GM11168 (cell line): ENCODE results near the gene BTF3L4.
"Not testable (repeated sequence)": the region's sequence is repeated elsewhere in the genome, so short reads cannot be mapped to it uniquely, and the experiment has no call there.

ENCODE experiments used
- in situ Hi-C: fragments of 300-500 bp; cut with MboI; formaldehyde crosslinking; loops from one replicate; pipeline ENCODE4 v1.12.0; 2022; ENCODE audit warnings: low sequenced_read_pairs; ENCODE audit not compliant: unreplicated experiment

The BTF3L4 gene

GRCh38 chr1:52054496-52055065 lies 1.5 kb upstream of the BTF3L4 start:
- in situ Hi-C loops, result no loop called here

- in situ Hi-C loops, result no loop called here
These were observed 829 bp upstream of the BTF3L4 start, which contains the start of gene TXNDC12 for GRCh38 chr1:52055066-52055865. Gene TXNDC12 (minus strand): TSS chr1:52055191. CDS start chr1:52055096, 95 bp downstream.

GRCh38 chr1:52055866-52056162 lies 281 bp upstream of the BTF3L4 start:
- in situ Hi-C loops, result no loop called here

DNA sequence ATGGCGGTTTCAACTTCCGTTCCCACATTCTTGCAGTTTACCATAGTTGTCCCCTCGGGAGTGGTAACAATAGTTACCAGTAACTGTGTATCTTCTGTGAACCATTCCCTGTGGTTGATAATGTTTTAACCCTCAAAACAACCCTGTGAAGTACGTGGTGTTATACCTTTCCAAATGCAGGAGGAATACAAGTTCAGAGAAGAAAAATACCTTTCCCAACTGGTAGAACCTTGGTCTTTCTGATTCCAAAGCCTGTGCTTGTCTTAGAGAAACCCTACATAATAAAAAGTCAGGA lies 789 bp downstream of the BTF3L4 start:
- in situ Hi-C loops, result no loop called here

DNA sequence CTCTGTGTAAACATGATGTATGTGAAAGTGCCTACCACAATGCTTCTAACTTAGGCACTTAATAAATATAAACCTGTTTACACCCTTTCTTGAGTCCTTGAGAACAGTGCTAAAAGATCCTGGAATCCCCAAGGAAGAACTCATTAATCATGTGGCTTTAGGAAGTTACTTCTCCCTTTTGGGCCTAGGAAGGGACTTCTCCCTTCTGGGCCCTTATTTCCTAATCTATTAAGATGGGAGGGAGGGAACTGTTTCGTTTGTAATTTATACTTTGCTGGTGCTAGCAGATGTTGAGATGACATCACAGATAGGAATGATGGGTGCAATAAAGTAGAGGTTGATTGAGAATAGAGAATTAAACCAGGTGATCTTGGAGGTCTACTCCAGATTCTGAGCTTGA lies 1.2 kb downstream of the BTF3L4 start:
- in situ Hi-C loops, result no loop called here

- in situ Hi-C loops, result no loop called here
These were observed 1.9 kb downstream of the BTF3L4 start for GRCh38 chr1:52057876-52058415.

DNA sequence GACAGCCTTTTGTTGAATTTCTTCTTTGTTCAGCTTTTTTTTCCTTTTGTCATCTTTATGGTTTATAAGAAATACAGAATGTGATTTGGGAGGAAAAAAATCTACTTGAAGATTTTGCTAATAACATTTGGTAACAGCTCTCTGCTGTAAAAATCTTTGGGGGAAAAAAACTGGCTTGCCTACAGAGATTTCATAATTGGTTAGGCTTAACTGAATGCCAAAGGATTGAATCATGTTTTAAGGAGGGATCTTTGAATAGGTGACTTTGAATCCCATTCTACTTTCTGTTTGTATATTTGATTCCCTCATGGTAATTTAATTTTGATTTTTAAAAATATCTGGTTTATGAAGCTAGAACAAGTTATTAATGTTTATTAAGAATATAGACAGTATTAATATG lies 3.2 kb downstream of the BTF3L4 start:
- in situ Hi-C loops, result no loop called here

- in situ Hi-C loops, result no loop called here
These were observed 3.8 kb downstream of the BTF3L4 start for GRCh38 chr1:52059888-52060287.

- in situ Hi-C loops, result no loop called here
These were observed 4.7 kb downstream of the BTF3L4 start for GRCh38 chr1:52060822-52061221.

- in situ Hi-C loops, result no loop called here
These were observed 7.1 kb downstream of the BTF3L4 start for GRCh38 chr1:52063192-52063591.

GRCh38 chr1:52070704-52071103 lies 14.6 kb downstream of the BTF3L4 start:
- in situ Hi-C loops, result no loop called here

DNA sequence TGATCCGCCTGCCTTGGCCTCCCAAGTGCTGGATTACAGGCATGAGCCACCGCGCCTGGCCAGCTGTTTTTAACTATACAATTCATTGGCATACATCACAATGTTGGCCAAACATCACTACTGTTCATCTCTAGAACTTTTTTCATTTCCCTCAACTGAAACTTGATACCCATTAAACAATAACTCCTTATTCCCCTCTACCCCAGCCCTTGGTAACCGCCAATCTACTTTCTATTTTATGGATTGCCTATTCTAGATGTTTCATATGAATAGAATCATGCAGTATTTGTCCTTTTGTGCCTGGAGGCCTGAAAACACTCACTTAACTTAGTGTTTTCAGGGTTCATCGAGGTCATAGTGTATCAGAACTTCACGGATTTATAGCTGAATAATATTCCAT lies 16.2 kb downstream of the BTF3L4 start:
- in situ Hi-C loops, result no loop called here

GRCh38 chr1:52077277-52077676 lies 21.2 kb downstream of the BTF3L4 start:
- in situ Hi-C loops, result not testable (repeated sequence)

GRCh38 chr1:52080014-52080415 lies 23.9 kb downstream of the BTF3L4 start:
- in situ Hi-C loops, result no loop called here

DNA sequence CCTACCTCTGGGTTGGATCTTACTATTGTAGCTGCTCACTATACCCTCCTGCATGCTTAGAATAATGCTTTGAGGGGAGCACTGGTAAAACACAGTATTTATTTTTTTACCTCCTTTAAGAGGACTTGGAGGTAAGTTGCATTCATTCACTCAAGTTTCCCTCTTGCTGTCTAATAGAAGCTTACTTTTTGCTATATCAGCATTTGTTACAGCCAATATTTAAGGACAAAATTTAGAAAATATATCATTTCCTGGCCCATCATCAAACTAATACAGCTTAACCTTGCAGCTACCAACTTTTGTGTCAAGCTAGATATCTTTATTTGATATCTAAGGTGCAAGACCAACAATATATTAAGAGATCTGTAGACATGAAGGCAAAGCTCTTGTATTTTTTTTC lies 31.8 kb downstream of the BTF3L4 start:
- in situ Hi-C loops, result not testable (repeated sequence)

DNA sequence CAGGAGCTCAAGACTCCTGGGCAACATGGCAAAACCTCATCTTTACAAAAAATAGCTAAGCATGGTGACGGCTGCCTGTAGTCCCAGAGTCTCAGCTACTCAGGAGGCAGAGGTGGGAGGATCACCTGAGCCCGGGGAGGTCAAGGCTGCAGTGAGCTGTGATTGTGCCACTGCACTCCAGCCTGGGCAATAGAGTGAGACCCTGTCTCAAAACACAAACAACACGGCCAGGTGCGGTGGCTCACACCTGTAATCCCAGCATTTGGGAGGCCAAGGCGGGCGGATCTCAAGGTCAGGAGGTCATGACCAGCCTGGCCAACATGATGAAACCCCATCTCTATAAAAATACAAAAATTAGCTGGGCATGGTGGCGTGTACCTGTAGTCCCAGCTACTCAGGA lies 38.2 kb downstream of the BTF3L4 start:
- in situ Hi-C loops, result not testable (repeated sequence)

- in situ Hi-C loops, result no loop called here
These were observed 40.1 kb downstream of the BTF3L4 start for GRCh38 chr1:52096216-52096615.

DNA sequence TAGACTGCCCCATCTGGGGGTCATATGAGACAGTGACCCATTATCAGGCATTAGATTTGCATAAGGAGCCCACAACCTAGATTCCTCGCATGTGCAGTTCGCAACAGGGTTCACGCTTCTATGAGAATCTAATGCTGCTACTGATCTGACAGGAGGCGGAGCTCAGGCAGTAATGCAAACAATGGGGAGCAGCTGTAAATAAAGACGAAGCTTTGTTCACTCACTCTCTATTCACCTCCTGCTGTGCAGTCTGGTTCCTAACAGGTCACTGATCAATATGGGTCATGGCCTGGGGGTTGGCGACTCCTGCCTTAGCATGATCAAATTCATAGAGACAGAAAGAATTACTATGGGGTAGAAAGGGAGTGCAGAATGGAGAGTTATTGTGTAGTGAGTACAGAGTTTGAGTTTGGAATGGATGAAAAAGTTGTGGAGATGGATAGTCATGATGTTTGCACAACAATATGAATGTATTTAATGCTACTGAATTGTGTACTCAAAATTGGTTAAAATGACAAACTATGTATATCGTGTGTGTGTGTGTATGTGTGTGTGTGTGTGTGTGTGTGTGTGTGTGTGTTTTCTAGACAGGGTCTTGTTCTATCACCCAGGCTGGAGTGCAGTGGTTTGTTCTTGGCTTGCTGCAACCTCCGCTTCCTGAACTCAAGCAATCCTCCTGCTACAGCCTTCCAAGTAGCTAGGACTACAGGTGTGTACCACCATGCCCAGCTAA lies 42.2 kb downstream of the BTF3L4 start:
- in situ Hi-C loops, result no loop called here

GRCh38 chr1:52102336-52103013 lies 46.4 kb downstream of the BTF3L4 start:
- in situ Hi-C loops, result no loop called here

GRCh38 chr1:52111492-52111891 lies 55.4 kb downstream of the BTF3L4 start:
- in situ Hi-C loops, result no loop called here

DNA sequence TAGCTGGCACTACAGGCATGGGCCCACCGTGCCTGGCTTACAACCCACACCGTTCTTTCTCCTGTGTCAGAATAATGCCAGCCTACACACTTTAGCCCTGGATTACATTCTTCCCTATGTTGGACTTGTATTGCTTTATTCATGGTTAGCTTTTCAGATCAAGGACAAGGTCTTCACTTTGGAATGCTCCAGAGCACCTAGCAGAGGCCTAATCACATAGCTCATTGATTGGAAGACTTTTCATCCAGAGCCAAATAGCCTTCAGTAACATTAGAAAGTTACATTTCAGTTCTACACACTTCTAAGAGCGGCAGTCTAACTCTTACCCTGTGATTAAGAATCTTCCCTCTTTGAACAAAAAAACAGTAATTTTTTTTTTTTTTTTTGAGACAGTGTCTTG lies 56.4 kb downstream of the BTF3L4 start:
- in situ Hi-C loops, result no loop called here
